Rectal smooth muscle tissue (tissue), 1 donor: ENCODE results near the gene LAMA2.

Experiments
- H3K27ac ChIP-seq: one replicate; pipeline ENCODE4 v1.7.0; 2013; ENCODE audit warnings: low read depth, low read length, inconsistent platforms
- H3K27me3 ChIP-seq: one replicate; pipeline ENCODE4 v1.7.0; 2013; ENCODE audit warnings: low read length; ENCODE audit not compliant: control insufficient read depth, insufficient read depth
- H3K36me3 ChIP-seq: one replicate; pipeline ENCODE4 v1.7.0; 2013; ENCODE audit warnings: low read length; ENCODE audit not compliant: control insufficient read depth, insufficient read depth
- H3K4me1 ChIP-seq: one replicate; pipeline ENCODE4 v1.7.0; 2013; ENCODE audit warnings: low read length; ENCODE audit not compliant: control insufficient read depth, insufficient read depth
- H3K4me3 ChIP-seq: one replicate; pipeline ENCODE4 v1.7.0; 2013; ENCODE audit warnings: low read length
- H3K9ac ChIP-seq: one replicate; pipeline ENCODE4 v1.7.0; 2013; ENCODE audit warnings: low read length

Gene LAMA2

DNA sequence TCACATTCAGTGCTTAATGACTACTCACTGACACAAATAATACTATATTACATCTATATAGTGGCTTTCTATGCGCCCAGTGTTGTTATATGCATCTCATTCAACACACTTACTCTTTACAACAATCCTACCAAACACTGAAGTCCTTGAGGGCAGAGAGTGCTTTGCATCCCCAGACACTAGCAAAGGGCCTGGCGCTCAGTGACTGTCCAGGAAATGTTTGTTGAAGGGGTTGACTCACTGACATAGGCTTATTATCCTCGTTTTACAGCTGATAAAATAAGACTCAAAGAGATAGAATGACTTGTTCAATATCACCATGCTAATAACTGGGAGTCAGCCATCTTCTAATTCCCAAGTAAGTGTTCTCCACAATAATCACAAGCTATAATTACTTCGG lies 663.8 kb downstream of the LAMA2 start:
- Histone ChIP-seq H3K27me3 (no peaks in the 10 kb centered on the region), H3K9ac (no peak overlapping the region), H3K36me3 (no peaks in the 10 kb centered on the region), H3K4me1 (no peaks in the 10 kb centered on the region), H3K27ac (no peak overlapping the region), H3K4me3 (no peak overlapping the region)

DNA sequence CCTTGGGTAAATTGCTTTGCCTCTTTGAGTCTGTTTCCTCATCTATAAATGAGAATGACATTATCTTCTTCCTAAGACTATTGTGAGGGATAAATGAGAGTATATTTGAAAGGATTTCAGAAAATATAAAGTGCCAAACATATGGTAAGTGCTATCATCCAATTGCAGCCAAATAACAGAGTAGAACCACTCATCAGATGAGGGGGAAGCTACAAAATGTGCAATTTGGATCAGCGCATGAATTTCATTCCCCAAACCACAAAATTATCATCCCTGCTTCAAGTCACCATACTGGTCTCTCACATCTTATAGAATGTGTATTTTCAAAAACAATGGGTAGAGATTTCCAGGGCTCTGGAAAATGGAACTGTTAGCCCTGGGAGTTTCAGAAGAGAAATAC lies 668.5 kb downstream of the LAMA2 start:
- Histone ChIP-seq H3K27ac (no peak overlapping the region), H3K4me1 (no peaks in the 10 kb centered on the region), H3K9ac (no peak overlapping the region), H3K36me3 (no peaks in the 10 kb centered on the region), H3K4me3 (no peak overlapping the region), H3K27me3 (no peaks in the 10 kb centered on the region)

- Histone ChIP-seq H3K4me3 (no peak overlapping the region), H3K27me3 (no peaks in the 10 kb centered on the region), H3K27ac (no peak overlapping the region), H3K9ac (no peak overlapping the region), H3K4me1 (no peaks in the 10 kb centered on the region), H3K36me3 (no peaks in the 10 kb centered on the region)
Measured at GRCh38 chr6:129552413-129552812, 669.5 kb downstream of the LAMA2 start.

GRCh38 chr6:129555206-129555832 lies 672.4 kb downstream of the LAMA2 start:
- Histone ChIP-seq H3K4me3 (no peak overlapping the region), H3K9ac (no peak overlapping the region), H3K27ac (no peak overlapping the region), H3K27me3 (no peaks in the 10 kb centered on the region), H3K4me1 (no peaks in the 10 kb centered on the region), H3K36me3 (no peaks in the 10 kb centered on the region)

GRCh38 chr6:129558248-129558647 lies 675.3 kb downstream of the LAMA2 start:
- H3K27ac ChIP-seq: no peak overlapping the region
- H3K4me3 ChIP-seq: no peak overlapping the region
- H3K9ac ChIP-seq: no peak overlapping the region
- H3K27me3 ChIP-seq: no peaks in the 10 kb centered on the region
- H3K36me3 ChIP-seq: no peaks in the 10 kb centered on the region
- no peaks in the 10 kb centered on the region for H3K4me1 ChIP-seq

- Histone ChIP-seq H3K27ac (no peak overlapping the region), H3K4me3 (no peak overlapping the region), H3K27me3 (no peaks in the 10 kb centered on the region), H3K36me3 (no peaks in the 10 kb centered on the region), H3K9ac (no peak overlapping the region), H3K4me1 (no peaks in the 10 kb centered on the region)
Measured at GRCh38 chr6:129565366-129565765, 682.4 kb downstream of the LAMA2 start.

DNA sequence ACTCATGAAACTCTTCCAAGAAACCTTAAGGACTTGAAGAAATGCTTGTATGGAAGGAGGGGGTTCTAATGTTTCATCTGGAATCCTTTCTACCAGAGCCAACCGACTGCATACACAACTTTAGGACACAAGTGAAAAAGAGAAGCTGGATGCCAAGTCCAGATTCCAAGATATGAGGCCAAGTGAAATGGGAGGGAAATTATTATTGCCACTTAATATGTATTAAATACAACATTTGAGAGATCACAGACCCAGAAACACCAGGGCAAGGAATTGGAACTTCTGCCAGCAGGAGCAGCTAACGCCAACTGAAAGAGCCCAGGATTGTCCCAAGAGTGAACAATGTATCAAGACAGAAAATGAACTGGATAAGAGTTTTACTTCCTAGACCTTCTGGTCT lies 682.9 kb downstream of the LAMA2 start:
- H3K27me3 ChIP-seq: no peaks in the 10 kb centered on the region
- H3K4me1 ChIP-seq: no peaks in the 10 kb centered on the region
- H3K27ac ChIP-seq: no peak overlapping the region

More for the DNA sequence above, 682.9 kb downstream of the LAMA2 start:
- Histone ChIP-seq H3K36me3 (no peaks in the 10 kb centered on the region), H3K9ac (no peak overlapping the region), H3K4me3 (no peak overlapping the region)
